22Rv1 (cell line): Measurements from ENCODE around the gene XPO5.

Experiments
- CTCF ChIP-seq: fragments of 450-650 bp; IDR thresholded peaks from 2 replicates; pipeline ENCODE4 v1.5.1; 2017; ENCODE audit warnings: mild to moderate bottlenecking
- ZFX ChIP-seq: fragments of 450-650 bp; IDR thresholded peaks from 2 replicates; pipeline ENCODE4 v1.6.1; 2017; ENCODE audit warnings: antibody characterized with exemption, borderline replicate concordance

- TF ChIP-seq CTCF (no peak), ZFX (no peak)
Measured at GRCh38 chr6:43532201-43532600, 43.6 kb downstream of the XPO5 start.
